GM12874 (cell line): Measurements from ENCODE around the gene SYTL3.

Source experiments
- TF ChIP-seq, protein P1 (sequence below): IDR thresholded peaks from 2 replicates; pipeline ENCODE4 v1.5.1; 2011; ENCODE audit warnings: low read depth, mild to moderate bottlenecking, control low read depth, low read length, moderate library complexity; ENCODE audit not compliant: insufficient read depth

The SYTL3 gene

DNA sequence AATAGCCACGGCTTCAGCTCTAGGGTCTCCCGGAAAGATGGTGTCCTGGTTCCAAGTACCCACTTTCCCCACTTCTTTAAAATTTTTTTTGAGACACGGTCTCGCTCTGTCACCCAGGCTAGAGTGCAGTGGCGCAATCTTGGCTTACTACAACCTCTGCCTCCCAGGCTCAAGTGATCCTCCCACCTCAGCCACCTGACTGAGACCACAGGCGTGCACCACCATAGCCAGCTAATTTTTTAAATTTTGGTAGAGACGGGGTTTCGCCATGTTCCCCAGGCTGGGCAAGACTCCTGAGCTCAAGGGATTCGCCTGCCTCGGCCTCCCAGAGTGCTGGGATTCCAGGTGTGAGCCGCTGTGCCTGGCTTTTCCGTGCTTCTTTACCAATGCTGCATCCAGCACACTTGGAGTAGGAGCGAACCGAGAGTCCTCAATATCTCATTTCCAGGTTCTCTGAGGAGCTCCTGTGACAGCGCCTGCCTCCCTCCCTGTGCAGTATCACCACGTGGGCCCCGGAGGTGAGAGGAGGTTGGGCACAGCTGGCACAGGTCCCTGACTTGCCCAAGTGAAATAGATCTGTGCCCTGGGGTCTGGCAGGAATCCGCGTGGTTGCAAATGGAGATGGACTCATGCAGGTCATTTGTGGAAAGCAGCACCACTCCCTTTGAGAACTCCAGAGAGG lies 132.0 kb downstream of the SYTL3 start:
- TF ChIP-seq, protein P1, sequence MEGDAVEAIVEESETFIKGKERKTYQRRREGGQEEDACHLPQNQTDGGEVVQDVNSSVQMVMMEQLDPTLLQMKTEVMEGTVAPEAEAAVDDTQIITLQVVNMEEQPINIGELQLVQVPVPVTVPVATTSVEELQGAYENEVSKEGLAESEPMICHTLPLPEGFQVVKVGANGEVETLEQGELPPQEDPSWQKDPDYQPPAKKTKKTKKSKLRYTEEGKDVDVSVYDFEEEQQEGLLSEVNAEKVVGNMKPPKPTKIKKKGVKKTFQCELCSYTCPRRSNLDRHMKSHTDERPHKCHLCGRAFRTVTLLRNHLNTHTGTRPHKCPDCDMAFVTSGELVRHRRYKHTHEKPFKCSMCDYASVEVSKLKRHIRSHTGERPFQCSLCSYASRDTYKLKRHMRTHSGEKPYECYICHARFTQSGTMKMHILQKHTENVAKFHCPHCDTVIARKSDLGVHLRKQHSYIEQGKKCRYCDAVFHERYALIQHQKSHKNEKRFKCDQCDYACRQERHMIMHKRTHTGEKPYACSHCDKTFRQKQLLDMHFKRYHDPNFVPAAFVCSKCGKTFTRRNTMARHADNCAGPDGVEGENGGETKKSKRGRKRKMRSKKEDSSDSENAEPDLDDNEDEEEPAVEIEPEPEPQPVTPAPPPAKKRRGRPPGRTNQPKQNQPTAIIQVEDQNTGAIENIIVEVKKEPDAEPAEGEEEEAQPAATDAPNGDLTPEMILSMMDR = no peak

DNA sequence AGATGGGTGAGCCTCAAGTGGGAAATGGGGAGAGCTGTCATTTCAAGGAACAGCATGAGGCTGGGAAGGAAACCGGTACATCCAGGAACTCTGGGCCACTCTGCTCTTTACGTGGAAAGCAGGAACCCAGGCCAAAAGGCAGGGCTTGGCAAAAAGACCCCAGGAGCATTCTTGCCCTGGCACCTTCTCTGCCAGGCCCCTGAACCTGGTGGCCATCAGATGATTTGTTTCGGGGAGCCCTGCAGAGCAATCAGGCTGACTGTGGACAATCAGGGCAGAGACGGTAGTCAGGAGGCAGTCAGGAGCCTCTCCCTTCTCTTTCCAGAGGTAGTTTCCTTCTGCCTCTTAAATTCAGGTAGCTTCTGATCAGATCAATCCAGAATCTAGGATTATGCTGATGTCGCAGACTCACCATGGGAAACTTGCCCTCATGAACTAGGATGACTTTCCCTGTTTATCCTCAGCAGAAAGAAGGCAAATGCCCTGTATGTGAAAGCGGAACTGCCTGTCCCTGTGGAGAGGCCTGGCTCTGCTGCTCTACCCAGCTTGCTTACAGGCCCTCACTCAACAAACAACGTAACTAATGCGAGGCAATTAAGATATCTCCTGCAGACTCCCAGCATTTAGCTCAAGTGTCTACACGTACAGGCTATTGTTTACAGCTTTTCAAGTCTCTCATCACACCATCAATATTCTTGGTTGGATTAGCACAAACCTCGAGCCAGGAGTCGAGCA lies 132.7 kb downstream of the SYTL3 start:
- TF ChIP-seq, protein P1 = no peak

GRCh38 chr6:158783167-158783450 lies 133.3 kb downstream of the SYTL3 start:
- TF ChIP-seq, protein P1 = no peak

DNA sequence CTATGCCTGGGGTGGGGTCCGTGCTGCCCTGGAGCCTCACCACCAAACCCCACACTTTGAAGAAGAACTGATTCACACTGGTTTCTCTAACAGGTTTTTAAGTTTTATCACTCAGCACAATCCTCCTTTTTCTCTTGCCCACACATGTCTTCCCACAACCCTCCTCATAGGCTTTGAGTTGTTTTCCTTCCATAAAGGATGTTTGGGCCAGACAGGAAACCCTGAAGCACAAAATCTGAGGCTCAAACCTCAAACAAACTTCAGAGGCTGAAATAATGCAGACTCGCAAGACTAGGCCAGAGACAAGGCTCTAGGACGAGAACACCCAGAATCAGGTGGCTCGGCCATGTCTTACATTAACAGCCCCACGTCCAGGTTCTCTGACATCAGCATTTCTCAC lies 134.0 kb downstream of the SYTL3 start:
- TF ChIP-seq, protein P1 = no peak

DNA sequence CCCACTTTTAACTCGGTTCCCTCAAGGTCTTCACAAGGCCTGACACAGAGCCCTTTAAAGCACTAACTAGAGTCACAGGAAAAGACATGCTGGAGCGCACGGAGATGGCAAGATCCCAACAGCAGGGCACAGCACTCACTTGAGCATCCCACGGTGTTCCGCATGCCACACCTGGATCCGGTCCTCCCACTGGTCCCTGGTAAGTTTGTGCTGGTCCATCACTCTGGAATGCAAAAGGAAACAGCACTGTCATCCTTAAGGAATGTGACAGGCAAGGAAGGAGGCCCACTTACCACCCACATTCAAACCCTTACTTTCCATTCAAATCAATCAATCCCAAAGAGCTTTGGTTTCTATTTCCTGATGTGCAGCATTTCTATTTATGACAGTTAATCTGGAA lies 134.7 kb downstream of the SYTL3 start:
- TF ChIP-seq, protein P1 = no peak

DNA sequence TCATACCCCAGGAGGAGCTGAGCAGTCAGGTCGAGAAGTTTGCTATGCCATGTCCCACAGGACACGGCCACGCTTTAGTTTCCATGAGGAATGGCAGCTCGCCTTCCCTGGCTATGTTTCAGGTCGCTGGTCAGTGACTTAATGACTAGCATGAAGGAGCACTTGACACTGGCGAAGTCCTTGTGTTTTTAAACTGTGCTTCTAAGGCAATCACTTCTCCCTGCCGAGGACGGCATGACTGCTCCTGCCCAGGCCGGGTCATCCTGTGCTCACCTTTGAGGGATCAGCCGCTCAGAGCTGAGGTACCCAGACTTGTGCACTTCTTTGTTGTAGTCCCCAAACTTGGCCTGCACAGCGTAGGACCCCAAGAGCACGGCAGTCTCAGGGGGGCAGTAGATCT lies 135.2 kb downstream of the SYTL3 start:
- TF ChIP-seq, protein P1 = no peak

DNA sequence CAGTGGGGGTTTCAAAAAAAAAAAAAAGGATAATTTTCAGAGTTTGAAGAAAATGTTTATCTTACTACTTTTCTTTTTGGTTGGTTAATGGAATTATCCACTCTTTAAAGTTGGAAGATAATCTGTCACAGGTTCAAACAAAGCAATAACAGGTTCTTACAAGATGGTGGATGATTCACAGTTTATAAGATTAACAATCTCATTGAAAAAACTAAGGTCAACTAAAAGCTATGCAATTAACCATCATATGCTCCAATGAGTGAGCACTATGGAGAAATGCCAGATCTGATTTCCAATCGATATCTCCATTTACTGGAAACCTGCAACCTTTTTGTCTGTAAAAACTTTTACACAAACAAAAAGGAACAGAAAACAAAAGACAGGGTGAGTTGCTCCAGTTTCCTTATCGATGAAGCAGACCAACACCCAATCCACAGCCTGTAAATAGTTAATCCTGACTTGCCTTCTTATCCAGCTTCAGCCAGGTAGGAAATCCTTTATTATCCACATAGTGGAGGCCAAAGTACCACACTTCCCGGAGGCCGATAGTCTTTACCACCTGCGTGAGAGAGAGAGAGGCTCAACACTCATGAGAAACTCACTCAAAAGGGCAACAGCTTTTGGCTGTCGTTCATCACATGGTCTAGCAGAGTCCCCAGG lies 136.9 kb downstream of the SYTL3 start:
- TF ChIP-seq, protein P1 = no peak
